OCI-LY1 (cell line): ENCODE data around the gene TAF6.

Experiments used
- H2AFZ ChIP-seq: fragments of 200-600 bp; sonication (generic), shearing (Covaris generic); 2 replicates; pipeline ENCODE4 v1.6.0; 2014; ENCODE audit warnings: antibody characterized with exemption, mild to moderate bottlenecking, low read length
- H3F3A ChIP-seq: fragments of 200-600 bp; sonication (generic), shearing (Covaris generic); 2 replicates; pipeline ENCODE4 v1.6.0; 2014; ENCODE audit warnings: mild to moderate bottlenecking, antibody characterized with exemption, low read length, moderate library complexity; ENCODE audit not compliant: insufficient read depth
- H3K27ac ChIP-seq: fragments of 200-600 bp; sonication (generic); 2 replicates; pipeline ENCODE4 v1.5.1; 2014; ENCODE audit warnings: low read length, mixed run types, mild to moderate bottlenecking, low read depth; ENCODE audit not compliant: poor library complexity, severe bottlenecking
- H3K27me3 ChIP-seq: fragments of 200-600 bp; sonication (generic); 2 replicates; pipeline ENCODE4 v1.6.0; 2014; ENCODE audit warnings: antibody characterized with exemption, mild to moderate bottlenecking, low read length, moderate library complexity; ENCODE audit not compliant: insufficient read depth
- H3K36me3 ChIP-seq: fragments of 200-600 bp; sonication (generic); 2 replicates; pipeline ENCODE4 v1.6.1; 2014; ENCODE audit warnings: mild to moderate bottlenecking, antibody characterized with exemption, low read length, moderate library complexity, mixed read lengths; ENCODE audit not compliant: insufficient read depth
- H3K4me1 ChIP-seq: fragments of 200-600 bp; sonication (generic); 2 replicates; pipeline ENCODE4 v1.5.1; 2014; ENCODE audit warnings: mild to moderate bottlenecking, low read length, moderate library complexity; ENCODE audit not compliant: insufficient read depth, severe bottlenecking
- H3K4me2 ChIP-seq: fragments of 200-600 bp; sonication (generic), shearing (Covaris generic); 2 replicates; pipeline ENCODE4 v1.6.1; 2014; ENCODE audit warnings: low read length
- H3K4me3 ChIP-seq: fragments of 200-600 bp; sonication (generic); 2 replicates; pipeline ENCODE4 v1.5.1; 2014; ENCODE audit warnings: low read length, low read depth, mild to moderate bottlenecking, mixed read lengths; ENCODE audit not compliant: poor library complexity, severe bottlenecking
- H3K79me2 ChIP-seq: fragments of 200-600 bp; shearing (Covaris generic); 2 replicates; pipeline ENCODE4 v1.6.1; 2016; ENCODE audit warnings: mixed run types, low read length, mixed read lengths; ENCODE audit not compliant: insufficient read depth
- H3K9ac ChIP-seq: fragments of 200-600 bp; sonication (generic), shearing (Covaris generic); 2 replicates; pipeline ENCODE4 v1.6.1; 2014; ENCODE audit warnings: mild to moderate bottlenecking, low read length, mixed read lengths
- H3K9me2 ChIP-seq: fragments of 200-600 bp; sonication (generic), shearing (Covaris generic); 2 replicates; pipeline ENCODE4 v1.6.1; 2014; ENCODE audit warnings: low read depth, mild to moderate bottlenecking, low read length, mixed read lengths
- H3K9me3 ChIP-seq: fragments of 200-600 bp; shearing (Covaris generic); 2 replicates; pipeline ENCODE4 v1.6.1; 2014; ENCODE audit warnings: low read length, mixed read lengths
- H4K20me1 ChIP-seq: fragments of 200-600 bp; sonication (generic), shearing (Covaris generic); 2 replicates; pipeline ENCODE4 v1.6.0; 2016; ENCODE audit warnings: mild to moderate bottlenecking, low read length; ENCODE audit not compliant: insufficient read depth
- EZH2 ChIP-seq: fragments of 200-600 bp; sonication (generic), shearing (Covaris generic); IDR thresholded peaks from 2 replicates; pipeline ENCODE4 v1.8.0; 2017; ENCODE audit warnings: borderline replicate concordance, mixed run types, mild to moderate bottlenecking, antibody characterized with exemption, low read length, moderate library complexity, mixed read lengths
- TF ChIP-seq, protein P1 (sequence below): fragments of 200-600 bp; sonication (generic), shearing (Covaris generic); IDR thresholded peaks from 2 replicates; pipeline ENCODE4 v1.5.1; 2017; ENCODE audit warnings: mild to moderate bottlenecking, antibody characterized with exemption, low read length, moderate library complexity, mixed read lengths

The TAF6 gene

DNA sequence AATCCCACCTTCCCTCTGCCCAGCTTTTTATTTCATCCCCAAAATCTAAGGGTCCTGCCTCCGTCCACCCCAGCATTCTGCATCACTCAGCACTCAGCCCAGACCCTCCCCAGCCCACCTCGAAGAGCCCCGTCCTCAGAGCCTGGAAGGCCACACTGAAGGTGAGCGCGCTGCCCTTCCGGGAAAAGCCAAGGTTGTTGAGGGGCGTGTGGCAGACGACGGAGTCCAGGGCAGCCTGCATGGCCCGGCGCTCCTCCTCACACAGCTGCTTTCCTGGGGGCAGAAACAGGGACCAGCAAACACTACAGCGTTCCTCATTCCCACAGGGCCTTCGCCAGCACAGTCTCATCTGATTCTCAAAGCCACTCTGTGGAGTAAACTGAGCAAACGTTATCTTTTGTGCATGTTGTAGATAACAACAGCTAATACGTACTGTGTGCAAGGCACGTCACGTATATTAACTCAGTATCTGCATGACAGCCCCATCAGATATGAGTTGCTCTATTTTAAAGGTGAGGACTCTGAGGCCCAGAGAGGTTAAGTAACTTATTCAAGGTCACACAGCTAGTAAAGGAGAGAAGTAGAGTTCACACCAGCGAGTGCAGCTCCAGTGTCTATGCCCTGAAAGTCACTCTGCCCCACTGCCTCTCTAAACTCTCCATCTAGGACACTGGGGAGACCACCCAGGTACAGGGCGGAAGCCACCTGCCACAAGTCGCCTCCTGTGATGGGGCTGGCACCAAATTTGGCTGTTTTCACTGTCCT is 36.6 kb upstream of the TAF6 start:
- Histone ChIP-seq H3K9me3 (no peaks in the 10 kb centered on the region), H3K36me3 (peaks cover 56% of the 10 kb centered on the region), H3K4me2 (peak overlapping the region; percentile 96; the same call in 1 of the 2 replicates), H3K9ac (no peak overlapping the region), H3K4me1 (peaks cover 70% of the 10 kb centered on the region), H3K4me3 (no peak overlapping the region), H3K27ac (peak overlapping the region; percentile 65), H2AFZ (no peak overlapping the region), H3K27me3 (no peaks in the 10 kb centered on the region), H3F3A (no peaks in the 10 kb centered on the region), H3K79me2 (no peaks in the 10 kb centered on the region), H3K9me2 (no peaks in the 10 kb centered on the region), H4K20me1 (no peaks in the 10 kb centered on the region)
- TF ChIP-seq EZH2: no peak
- TF ChIP-seq, protein P1, sequence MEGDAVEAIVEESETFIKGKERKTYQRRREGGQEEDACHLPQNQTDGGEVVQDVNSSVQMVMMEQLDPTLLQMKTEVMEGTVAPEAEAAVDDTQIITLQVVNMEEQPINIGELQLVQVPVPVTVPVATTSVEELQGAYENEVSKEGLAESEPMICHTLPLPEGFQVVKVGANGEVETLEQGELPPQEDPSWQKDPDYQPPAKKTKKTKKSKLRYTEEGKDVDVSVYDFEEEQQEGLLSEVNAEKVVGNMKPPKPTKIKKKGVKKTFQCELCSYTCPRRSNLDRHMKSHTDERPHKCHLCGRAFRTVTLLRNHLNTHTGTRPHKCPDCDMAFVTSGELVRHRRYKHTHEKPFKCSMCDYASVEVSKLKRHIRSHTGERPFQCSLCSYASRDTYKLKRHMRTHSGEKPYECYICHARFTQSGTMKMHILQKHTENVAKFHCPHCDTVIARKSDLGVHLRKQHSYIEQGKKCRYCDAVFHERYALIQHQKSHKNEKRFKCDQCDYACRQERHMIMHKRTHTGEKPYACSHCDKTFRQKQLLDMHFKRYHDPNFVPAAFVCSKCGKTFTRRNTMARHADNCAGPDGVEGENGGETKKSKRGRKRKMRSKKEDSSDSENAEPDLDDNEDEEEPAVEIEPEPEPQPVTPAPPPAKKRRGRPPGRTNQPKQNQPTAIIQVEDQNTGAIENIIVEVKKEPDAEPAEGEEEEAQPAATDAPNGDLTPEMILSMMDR: no peak

DNA sequence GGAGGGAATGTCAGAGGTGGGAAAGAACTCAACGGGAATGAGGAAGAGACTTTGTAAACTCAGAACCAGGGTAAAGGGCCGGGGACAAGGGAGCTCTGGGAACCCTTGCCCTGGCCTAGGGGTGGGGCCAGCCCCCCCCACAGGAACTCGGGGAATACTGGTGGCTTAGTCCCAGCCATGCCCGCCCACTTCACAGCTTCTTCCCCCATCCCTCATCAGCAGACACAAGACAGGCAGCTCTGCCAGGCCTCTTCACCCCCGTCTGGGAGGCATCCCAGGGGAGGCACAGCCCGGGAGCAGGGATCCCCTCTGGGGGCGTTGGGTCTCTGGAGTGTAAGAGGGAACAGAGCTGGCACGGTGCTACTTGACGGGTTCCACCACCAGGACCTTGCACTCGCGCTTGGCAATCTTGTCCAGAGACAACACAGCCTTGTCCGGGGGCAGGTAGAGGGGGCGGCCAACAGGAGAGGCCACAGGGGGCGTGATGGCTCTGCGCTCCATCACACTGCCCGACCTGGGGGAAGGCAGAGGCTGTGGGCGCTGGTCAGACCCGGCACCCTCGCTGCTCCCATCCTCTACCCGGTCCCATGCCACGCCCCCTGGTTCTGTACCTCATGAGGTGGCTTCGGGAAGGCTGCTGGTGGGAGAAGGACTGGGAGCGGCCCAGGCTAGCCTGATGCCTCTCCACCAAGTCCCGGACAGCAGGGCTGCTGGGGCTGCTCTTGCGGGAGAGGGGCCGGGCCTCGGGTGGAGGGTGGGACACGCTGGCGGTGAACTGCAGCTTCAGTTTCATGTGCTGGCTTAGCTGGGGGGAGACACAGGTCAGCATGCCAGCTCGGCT is 35.7 kb upstream of the TAF6 start:
- H3K9ac ChIP-seq: no peak overlapping the region
- peaks cover 5% of the 10 kb centered on the region; the same call in 1 of the 2 replicates for H3F3A ChIP-seq
- peaks cover 6% of the 10 kb centered on the region for H3K79me2 ChIP-seq
- no peaks in the 10 kb centered on the region for H3K27me3 ChIP-seq
- TF ChIP-seq EZH2: no peak
- TF ChIP-seq, protein P1: no peak; the same call in 1 of the 2 replicates
- H3K4me2 ChIP-seq: no peak overlapping the region
- H2AFZ ChIP-seq: no peak overlapping the region
- H4K20me1 ChIP-seq: no peaks in the 10 kb centered on the region
- H3K27ac ChIP-seq: no peak overlapping the region
- no peaks in the 10 kb centered on the region for H3K9me2 ChIP-seq
- H3K4me1 ChIP-seq: peaks cover 78% of the 10 kb centered on the region
- H3K4me3 ChIP-seq: no peak overlapping the region
- no peaks in the 10 kb centered on the region for H3K9me3 ChIP-seq
- H3K36me3 ChIP-seq: peaks cover 60% of the 10 kb centered on the region

- H3F3A ChIP-seq: peaks cover 5% of the 10 kb centered on the region; the same call in 1 of the 2 replicates
- H3K79me2 ChIP-seq: peaks cover 11% of the 10 kb centered on the region
- H3K27me3 ChIP-seq: no peaks in the 10 kb centered on the region
- peaks cover 60% of the 10 kb centered on the region for H3K36me3 ChIP-seq
- no peak overlapping the region for H3K9ac ChIP-seq
- H3K4me1 ChIP-seq: peaks cover 80% of the 10 kb centered on the region
- peak overlapping the region; percentile 32 for H3K27ac ChIP-seq
- H3K9me2 ChIP-seq: no peaks in the 10 kb centered on the region
- TF ChIP-seq, protein P1: no peak
- no peak for TF ChIP-seq EZH2
- no peaks in the 10 kb centered on the region for H3K9me3 ChIP-seq
- H3K4me2 ChIP-seq: no peak overlapping the region
- no peak overlapping the region for H2AFZ ChIP-seq
- no peak overlapping the region for H3K4me3 ChIP-seq
- H4K20me1 ChIP-seq: no peaks in the 10 kb centered on the region
Measured at GRCh38 chr7:100153708-100154535, 34.8 kb upstream of the TAF6 start.
